Smooth muscle cell of the brain vasculature (primary cell): Measurements from ENCODE around the gene TMEM11.

Experiments
- DNase-seq: peaks from one replicate; pipeline ENCODE4 v3.0.0-alpha.2; 2012; ENCODE audit warnings: low read depth, low spot score

Gene TMEM11

GRCh38 chr17:21184570-21184969, 29.4 kb downstream of the TMEM11 start:
- no peak for DNase-seq

- DNase-seq = no peak
Observed at GRCh38 chr17:21183468-21183867, 30.5 kb downstream of the TMEM11 start.

GRCh38 chr17:21177854-21178600, 35.9 kb downstream of the TMEM11 start:
- no peak for DNase-seq

- no peak for DNase-seq
Observed at GRCh38 chr17:21177401-21177800, 36.6 kb downstream of the TMEM11 start.

GRCh38 chr17:21176773-21177395, 37.1 kb downstream of the TMEM11 start:
- no peak for DNase-seq

- no peak for DNase-seq
Observed at GRCh38 chr17:21174713-21175112, 39.2 kb downstream of the TMEM11 start.

GRCh38 chr17:21174186-21174585, 39.8 kb downstream of the TMEM11 start:
- no peak for DNase-seq

GRCh38 chr17:21173543-21173942, 40.4 kb downstream of the TMEM11 start:
- DNase-seq = no peak

- DNase-seq = no peak
Observed at GRCh38 chr17:21172846-21173245, 41.1 kb downstream of the TMEM11 start.

- no peak for DNase-seq
Observed at GRCh38 chr17:21171970-21172510, 41.9 kb downstream of the TMEM11 start.

GRCh38 chr17:21171309-21171922, 42.5 kb downstream of the TMEM11 start:
- no peak for DNase-seq

GRCh38 chr17:21170809-21171208, 43.2 kb downstream of the TMEM11 start:
- DNase-seq = no peak

GRCh38 chr17:21169496-21169895, 44.5 kb downstream of the TMEM11 start:
- no peak for DNase-seq

GRCh38 chr17:21168555-21168865, 45.5 kb downstream of the TMEM11 start:
- DNase-seq = no peak

- DNase-seq = no peak
Observed at GRCh38 chr17:21167303-21167702, 46.7 kb downstream of the TMEM11 start.

- DNase-seq = no peak
Observed at GRCh38 chr17:21166595-21167210, 47.3 kb downstream of the TMEM11 start.

GRCh38 chr17:21165922-21166594, 47.9 kb downstream of the TMEM11 start:
- no peak for DNase-seq

- DNase-seq = no peak
Observed at GRCh38 chr17:21164620-21165019, 49.3 kb downstream of the TMEM11 start.

GRCh38 chr17:21164216-21164615, 49.7 kb downstream of the TMEM11 start:
- DNase-seq = no peak

- DNase-seq = no peak
Observed at GRCh38 chr17:21163101-21163500, 50.9 kb downstream of the TMEM11 start.

GRCh38 chr17:21162394-21162775, 51.6 kb downstream of the TMEM11 start:
- no peak for DNase-seq
